HG03196 (cell line): ENCODE data around the gene SRP9.
"Not testable (repeated sequence)": the region's sequence is repeated elsewhere in the genome, so short reads cannot be mapped to it uniquely, and the experiment has no call there.

ENCODE experiments used
- ATAC-seq: cut with Tn5 transposase; IDR thresholded peaks from one replicate; pipeline ENCODE4 v1.9.1; 2021; ENCODE audit not compliant: unreplicated experiment

The SRP9 gene

DNA sequence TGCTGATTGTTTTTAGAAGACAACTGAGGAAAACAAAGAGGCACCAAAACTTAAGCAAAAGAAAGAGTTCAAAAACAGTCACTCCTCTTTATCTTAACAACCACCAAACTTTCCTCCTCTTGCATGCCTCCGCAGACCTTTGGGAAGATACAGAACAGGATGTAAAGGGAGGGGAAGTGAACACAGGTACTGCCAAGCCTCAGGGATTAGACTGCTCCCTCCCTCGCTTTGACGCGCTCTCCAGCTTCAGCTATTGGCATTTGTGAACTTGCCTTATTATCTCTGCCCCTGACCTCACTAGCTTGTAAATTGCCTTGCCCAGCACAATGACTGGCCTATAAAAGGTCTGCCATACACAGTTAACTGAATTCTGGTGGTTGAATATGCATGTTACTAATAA lies 4.8 kb upstream of the SRP9 start:
- no peak for ATAC-seq

DNA sequence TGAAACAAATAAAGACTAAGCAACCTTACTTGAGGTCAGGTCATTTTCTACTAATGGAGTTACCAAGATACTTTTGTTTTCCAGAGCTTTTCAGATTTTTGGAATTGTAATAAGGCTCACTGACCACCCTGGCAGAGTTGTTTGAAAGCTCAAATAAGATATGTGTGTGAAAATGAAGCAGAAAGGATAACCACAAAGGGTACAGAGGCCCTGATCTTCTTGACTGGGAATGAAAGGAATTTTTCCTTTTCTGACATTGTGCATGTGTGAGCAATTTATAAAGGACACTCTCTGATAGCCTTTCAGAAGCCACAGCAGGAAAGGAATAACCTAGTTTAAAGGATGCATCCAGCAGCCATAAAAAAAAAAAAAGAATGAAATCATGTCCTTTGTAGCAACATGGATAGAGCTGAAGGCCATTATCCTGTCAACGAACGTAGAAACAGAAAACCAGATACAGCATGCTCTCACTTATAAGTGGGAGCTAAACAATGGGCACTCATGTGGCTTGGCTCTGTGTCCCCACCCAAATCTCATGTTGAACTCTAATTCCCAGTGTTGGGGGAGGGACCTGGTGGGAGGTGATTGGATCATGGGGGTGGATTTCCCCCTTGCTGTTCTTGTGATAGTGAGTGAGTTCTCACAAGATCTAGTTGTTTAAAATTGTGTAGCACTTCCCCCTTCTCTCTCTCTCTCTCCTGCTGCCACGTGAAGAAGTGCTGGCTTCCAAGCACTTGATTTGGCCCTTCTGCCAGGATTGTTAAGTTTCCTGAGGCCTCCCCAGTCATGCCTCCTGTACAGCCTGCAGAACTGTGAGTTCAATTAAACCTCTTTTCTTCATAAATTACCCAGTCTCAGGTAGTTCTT lies 3.1 kb upstream of the SRP9 start:
- ATAC-seq, result no peak

- no peak for ATAC-seq
Observed at GRCh38 chr1:225776294-225776693, 1.3 kb upstream of the SRP9 start.

DNA sequence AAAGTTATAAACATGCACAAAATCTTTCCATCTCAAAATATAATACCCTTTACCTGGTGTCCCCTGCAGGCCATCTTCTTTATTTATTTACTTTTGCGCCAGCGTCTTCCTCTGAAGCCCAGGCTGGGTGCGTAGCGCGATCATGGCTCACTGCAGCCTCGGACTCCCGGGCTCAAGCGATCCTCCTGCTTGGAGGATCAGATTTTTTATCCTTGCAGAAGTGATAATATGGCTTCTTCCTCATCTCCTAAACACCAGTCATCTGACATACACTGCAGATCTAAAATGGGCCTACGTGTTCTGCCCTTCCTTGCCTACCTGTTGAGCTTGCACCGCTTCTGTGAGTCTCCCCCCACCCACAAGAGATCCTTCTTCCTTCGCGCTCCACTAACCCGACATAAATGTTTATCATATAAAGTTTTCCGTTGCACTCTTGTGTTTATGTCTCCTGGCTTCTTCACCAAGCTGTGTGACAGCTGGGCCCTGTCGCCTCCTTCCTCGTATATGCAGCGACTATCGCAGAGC lies 506 bp upstream of the SRP9 start:
- peak; percentile 10 for ATAC-seq

DNA sequence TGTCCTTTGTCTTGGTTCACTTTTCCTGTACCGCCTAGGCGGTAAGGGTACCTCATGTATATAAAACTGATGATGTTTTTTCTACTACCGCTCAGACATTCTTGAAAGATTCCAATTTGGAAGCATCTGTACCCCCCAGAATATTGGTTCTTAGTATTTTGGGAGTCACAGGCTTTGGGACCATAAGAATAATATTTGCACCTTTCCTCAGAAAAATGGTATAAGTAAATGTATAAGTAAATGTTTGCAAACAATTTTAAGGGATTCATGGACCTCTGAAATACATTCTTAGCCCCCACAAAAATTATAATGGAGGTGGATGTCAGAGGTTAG lies 677 bp downstream of the SRP9 start:
- ATAC-seq, result no peak

GRCh38 chr1:225779165-225779564 lies 1.5 kb downstream of the SRP9 start:
- not testable (repeated sequence) for ATAC-seq

DNA sequence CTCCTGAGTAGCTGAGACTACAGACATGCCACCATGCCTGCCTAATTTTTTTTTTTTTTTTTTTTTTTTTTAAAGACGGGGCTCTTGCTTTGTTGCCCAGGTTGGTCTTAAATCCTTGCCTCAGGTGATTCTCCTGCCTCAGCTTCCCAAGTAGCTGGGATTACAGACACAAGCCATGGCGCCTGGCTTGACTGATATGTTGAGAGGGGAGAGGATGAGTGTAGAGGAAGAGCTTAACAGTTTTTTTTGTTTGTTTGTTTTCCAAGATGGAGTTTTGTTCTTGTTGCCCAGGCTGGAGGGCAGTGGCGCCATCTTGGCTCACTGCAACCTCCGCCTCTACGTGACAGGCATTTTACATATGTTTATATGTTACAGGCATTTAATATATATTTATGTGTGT lies 2.5 kb downstream of the SRP9 start:
- ATAC-seq, result no peak

- ATAC-seq, result no peak
Observed at GRCh38 chr1:225780630-225781029, 3.0 kb downstream of the SRP9 start.

- not testable (repeated sequence) for ATAC-seq
Observed at GRCh38 chr1:225789142-225789541, 11.5 kb downstream of the SRP9 start.

DNA sequence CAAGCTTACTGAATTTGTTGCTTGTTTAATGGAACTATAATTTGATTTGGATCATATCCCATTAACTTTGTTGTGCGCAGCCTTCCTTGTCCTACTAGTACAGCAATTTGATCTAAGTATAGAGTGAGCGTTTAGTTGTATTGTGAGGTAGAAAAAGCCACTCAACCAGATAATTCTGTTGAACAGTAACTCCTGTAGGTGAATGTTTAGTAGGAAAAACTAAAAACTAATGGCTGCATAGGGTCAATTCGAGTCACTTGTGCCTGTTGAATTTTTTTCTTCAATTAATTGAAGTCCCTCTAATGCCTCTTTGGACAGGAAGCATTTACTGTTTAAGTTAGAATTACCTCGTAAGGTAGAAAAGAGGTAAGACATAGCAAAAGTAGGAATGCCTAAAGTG lies 17.3 kb downstream of the SRP9 start:
- no peak for ATAC-seq

DNA sequence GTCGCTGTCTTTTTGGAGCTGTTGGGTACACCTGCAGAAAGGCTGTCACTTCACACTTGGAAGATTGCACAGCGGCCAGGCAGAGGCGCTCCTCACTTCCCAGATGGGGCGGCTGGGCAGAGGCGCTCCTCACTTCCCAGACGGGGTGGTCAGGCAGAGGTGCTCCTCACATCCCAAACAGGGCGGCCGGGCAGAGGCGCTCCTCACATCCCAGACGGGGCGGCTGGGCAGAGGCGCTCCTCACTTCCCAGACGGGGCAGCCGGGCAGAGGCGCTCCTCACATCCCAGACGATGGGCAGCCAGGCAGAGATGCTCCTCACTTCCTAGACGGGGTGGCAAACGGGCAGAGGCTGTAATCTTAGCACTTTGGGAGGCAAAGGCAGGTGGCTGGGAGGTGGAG lies 18.5 kb downstream of the SRP9 start:
- not testable (repeated sequence) for ATAC-seq

DNA sequence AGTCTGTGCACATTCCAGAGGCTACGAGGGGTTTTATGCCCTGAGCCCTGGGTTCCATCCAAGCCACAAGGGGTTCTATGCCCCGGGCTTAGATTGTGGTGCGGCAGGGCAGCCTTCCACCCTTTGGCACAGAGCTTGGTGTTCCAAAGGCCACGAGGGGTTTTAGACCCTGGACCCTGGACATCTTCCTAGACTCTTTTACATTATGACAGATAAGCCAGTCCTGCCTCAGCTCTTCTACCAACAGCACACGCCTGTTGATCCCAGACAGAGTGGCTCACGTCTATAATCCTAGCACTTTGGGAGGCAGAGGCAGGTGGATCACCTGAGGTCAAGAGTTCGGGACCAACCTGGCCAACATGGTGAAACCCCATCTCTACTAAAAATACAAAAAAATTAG lies 23.5 kb downstream of the SRP9 start:
- not testable (repeated sequence) for ATAC-seq

- ATAC-seq, result no peak
Observed at GRCh38 chr1:225806249-225806648, 28.6 kb downstream of the SRP9 start.

- not testable (repeated sequence) for ATAC-seq
Observed at GRCh38 chr1:225806736-225807135, 29.1 kb downstream of the SRP9 start.

- ATAC-seq, result no peak
Observed at GRCh38 chr1:225808136-225808535, 30.5 kb downstream of the SRP9 start.

GRCh38 chr1:225809842-225810578 lies 32.4 kb downstream of the SRP9 start, which contains the start of gene EPHX1:
TSS of gene EPHX1 (plus strand) at chr1:225810124. CDS start at chr1:225828730, 18,606 bp downstream.
- peak; percentile 95 for ATAC-seq

GRCh38 chr1:225810579-225811538 lies 33.2 kb downstream of the SRP9 start:
- ATAC-seq, result not testable (repeated sequence)

- no peak for ATAC-seq
Observed at GRCh38 chr1:225811622-225812487, 34.2 kb downstream of the SRP9 start.

- ATAC-seq, result no peak
Observed at GRCh38 chr1:225812488-225813213, 35.0 kb downstream of the SRP9 start.
